ENCODE results near the gene KCNJ15. TPM values are rescaled to one million over a fixed set of nuclear protein-coding genes. Genes with fewer than 3 reads are reported as not detected.

Gene KCNJ15
- total and polyA plus RNA-seq, 2 of the 8 experiments (the other 6 are each of a cell fraction or from before 2014, with no cell fraction given): under 0.01 TPM; not detected in 1

- Histone ChIP-seq H3K79me1 (ENCODE audit: low read depth, low read length) (no peaks in the 10 kb centered on the region), H4K5ac (ENCODE audit: insufficient read length, low read depth, low read length) (no peak overlapping the region), H4K91ac (replicated peaks; ENCODE audit: insufficient read length, low read length) (no peak overlapping the region), H3K27me3 (replicated peaks in 1 of 4; ENCODE audit: control insufficient read depth in 3 of 4, extremely low read depth in 1 of 4, insufficient read depth in 3 of 4, low read length in 3 of 4) (peaks cover 0 to 4% (median 0%) of the 10 kb centered on the region in 4 experiments; a peak in 3 of 7 replicates), H3K4me3 (ENCODE audit: extremely low read depth in 1 of 4, insufficient read depth in 2 of 4, low read depth in 3 of 4, low read length in 4 of 4) (no peak overlapping the region), H4K20me1 (replicated peaks in 1 of 2; ENCODE audit: control insufficient read depth in 1 of 2, insufficient read depth in 2 of 2, low read length in 2 of 2) (no peaks in the 10 kb centered on the region), H3K9ac (replicated peaks in 1 of 4; ENCODE audit: extremely low read depth in 1 of 4, low read depth in 3 of 4, low read length in 3 of 4) (no peak overlapping the region), H2AFZ (ENCODE audit: low read length) (no peak overlapping the region), H2AK5ac (ENCODE audit: low read depth, low read length) (no peak overlapping the region), H3K79me2 (ENCODE audit: control insufficient read depth in 1 of 2, insufficient read depth in 2 of 2, low read length in 2 of 2) (no peaks in the 10 kb centered on the region), H3K4me2 (ENCODE audit: insufficient read depth in 1 of 2, low read depth in 2 of 2, low read length in 2 of 2) (no peak overlapping the region), H3K9me3 (ENCODE audit: insufficient read depth in 2 of 2, low read depth in 1 of 2, low read length in 1 of 2) (no peaks in the 10 kb centered on the region), H2BK15ac (ENCODE audit: low read length) (no peak overlapping the region), H3K23me2 (ENCODE audit: low read depth, low read length) (no peaks in the 10 kb centered on the region), H2BK12ac (ENCODE audit: low read depth, low read length) (no peak overlapping the region), H3K4me1 (replicated peaks in 1 of 4; ENCODE audit: control insufficient read depth in 3 of 4, insufficient read depth in 4 of 4, low read length in 3 of 4) (peaks cover 0 to 6% (median 4%) of the 10 kb centered on the region in 4 experiments; a peak in 3 of 7 replicates), H3K18ac (ENCODE audit: extremely low read depth, low read length) (no peak overlapping the region), H2BK120ac (replicated peaks; ENCODE audit: low read depth, low read length) (no peak overlapping the region), H2BK20ac (ENCODE audit: low read length) (no peak overlapping the region), H3K4ac (replicated peaks; ENCODE audit: insufficient read length, low read depth, low read length) (no peak overlapping the region), H3K27ac (ENCODE audit: low read depth, low read length) (no peak overlapping the region), H3K14ac (ENCODE audit: insufficient read length) (no peak overlapping the region), H3K36me3 (ENCODE audit: control insufficient read depth in 2 of 4, insufficient read depth in 4 of 4, low read length in 3 of 4) (no peaks in the 10 kb centered on the region), H4K8ac (ENCODE audit: extremely low read depth, insufficient read depth, low read length) (no peak overlapping the region), H3K23ac (ENCODE audit: insufficient read length) (no peak overlapping the region), H2BK5ac (ENCODE audit: low read depth, low read length) (no peak overlapping the region), H3K56ac (replicated peaks; ENCODE audit: insufficient read length, low read depth, low read length) (no peak overlapping the region)
- ChIA-PET CTCF (ENCODE audit: partially characterized antibody) (interaction anchor here (0.9 to 9.0 kb wide), 5 partner anchors 9 to 197 kb away, joined by 3 to 366 read pairs (median 7); no protein-coding TSS in a partner anchor), POLR2A (ENCODE audit: partially characterized antibody) (no interaction called here)
- no peak for DNase-seq (ENCODE audit: low read depth in 1 of 2, low spot score in 2 of 2)
- FAIRE-seq: no peak
- 94% methylated on average over 10 of the region's 10 CpGs; no CpG with 5 or more reads in 1 of the 2 experiments for WGBS, 2 experiments (ENCODE audit: extremely low coverage in 1 of 2, insufficient coverage in 1 of 2, insufficient read length in 1 of 2, insufficient replicate concordance in 2 of 2, low coverage in 1 of 2, low lambda C conversion rate in 2 of 2, missing lambda C conversion rate in 1 of 2)
- TF ChIP-seq TAF7 (optimal IDR thresholded peaks at IDR 0.05; ENCODE audit: borderline replicate concordance, low read depth, low read length) (no peak), POLR2A (IDR thresholded peaks at IDR 0.05; ENCODE audit: control extremely low read depth in 1 of 2, low read depth in 2 of 2, low read length in 2 of 2) (no peak)
Observed at GRCh38 chr21:38349111-38349746, 92.4 kb downstream of the KCNJ15 start.

Measured in H1 (cell line).